Right forelimb (tissue), 1 donor: ENCODE data around the gene GPR31.

Experiments
- DNase-seq: peaks from one replicate; pipeline ENCODE4 v3.0.0-alpha.2; 2018

The GPR31 gene

DNA sequence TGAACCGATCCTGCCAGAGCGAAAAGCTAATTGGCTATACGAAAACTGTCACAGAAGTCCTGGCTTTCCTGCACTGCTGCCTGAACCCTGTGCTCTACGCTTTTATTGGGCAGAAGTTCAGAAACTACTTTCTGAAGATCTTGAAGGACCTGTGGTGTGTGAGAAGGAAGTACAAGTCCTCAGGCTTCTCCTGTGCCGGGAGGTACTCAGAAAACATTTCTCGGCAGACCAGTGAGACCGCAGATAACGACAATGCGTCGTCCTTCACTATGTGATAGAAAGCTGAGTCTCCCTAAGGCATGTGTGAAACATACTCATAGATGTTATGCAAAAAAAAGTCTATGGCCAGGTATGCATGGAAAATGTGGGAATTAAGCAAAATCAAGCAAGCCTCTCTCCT is 20.7 kb downstream of the GPR31 start:
- DNase-seq = no peak

DNA sequence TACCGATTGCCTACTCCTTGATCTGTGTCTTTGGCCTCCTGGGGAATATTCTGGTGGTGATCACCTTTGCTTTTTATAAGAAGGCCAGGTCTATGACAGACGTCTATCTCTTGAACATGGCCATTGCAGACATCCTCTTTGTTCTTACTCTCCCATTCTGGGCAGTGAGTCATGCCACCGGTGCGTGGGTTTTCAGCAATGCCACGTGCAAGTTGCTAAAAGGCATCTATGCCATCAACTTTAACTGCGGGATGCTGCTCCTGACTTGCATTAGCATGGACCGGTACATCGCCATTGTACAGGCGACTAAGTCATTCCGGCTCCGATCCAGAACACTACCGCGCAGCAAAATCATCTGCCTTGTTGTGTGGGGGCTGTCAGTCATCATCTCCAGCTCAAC is 21.4 kb downstream of the GPR31 start:
- no peak for DNase-seq

DNA sequence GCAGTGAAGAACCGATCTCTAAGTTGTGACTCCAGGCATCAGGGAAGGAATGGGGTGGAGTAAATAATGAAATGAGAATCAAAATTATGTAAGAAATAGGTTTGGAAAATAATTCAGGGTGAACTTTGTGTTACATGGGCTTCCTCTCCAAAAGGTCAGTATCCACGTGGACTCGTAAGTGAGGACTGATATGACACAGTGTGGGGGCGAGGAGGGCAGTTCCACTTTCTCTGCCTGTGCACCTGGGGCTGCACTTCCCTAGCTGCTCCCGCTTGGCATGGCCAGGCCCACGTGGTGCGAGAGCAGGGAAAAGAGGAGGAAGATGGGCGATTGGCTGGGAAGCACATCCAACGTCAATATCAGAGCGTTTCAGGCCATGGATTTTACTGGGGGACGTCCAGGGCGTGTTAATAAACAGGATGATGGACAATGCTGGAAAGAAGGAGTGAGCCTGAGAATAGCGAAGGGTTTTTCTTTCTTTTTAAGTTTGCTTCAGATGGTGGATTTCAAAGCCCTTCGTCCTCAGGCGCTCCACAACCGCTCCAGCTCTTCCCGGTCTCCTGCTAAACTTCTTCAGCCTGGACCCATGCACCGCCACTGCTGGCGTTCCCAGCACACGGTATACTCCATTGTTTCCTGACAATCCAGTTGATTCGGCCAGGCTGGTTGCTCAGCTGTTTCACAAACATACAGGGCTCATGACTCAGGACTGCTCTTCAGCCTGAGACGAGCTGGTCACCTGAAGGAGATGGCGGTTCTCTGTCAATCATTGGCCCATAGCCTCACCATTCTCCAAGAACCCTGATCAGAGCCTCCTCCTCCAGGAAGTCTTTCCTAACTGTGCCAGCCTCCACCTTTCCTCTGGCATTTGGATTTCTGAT is 23.1 kb downstream of the GPR31 start:
- DNase-seq = no peak

DNA sequence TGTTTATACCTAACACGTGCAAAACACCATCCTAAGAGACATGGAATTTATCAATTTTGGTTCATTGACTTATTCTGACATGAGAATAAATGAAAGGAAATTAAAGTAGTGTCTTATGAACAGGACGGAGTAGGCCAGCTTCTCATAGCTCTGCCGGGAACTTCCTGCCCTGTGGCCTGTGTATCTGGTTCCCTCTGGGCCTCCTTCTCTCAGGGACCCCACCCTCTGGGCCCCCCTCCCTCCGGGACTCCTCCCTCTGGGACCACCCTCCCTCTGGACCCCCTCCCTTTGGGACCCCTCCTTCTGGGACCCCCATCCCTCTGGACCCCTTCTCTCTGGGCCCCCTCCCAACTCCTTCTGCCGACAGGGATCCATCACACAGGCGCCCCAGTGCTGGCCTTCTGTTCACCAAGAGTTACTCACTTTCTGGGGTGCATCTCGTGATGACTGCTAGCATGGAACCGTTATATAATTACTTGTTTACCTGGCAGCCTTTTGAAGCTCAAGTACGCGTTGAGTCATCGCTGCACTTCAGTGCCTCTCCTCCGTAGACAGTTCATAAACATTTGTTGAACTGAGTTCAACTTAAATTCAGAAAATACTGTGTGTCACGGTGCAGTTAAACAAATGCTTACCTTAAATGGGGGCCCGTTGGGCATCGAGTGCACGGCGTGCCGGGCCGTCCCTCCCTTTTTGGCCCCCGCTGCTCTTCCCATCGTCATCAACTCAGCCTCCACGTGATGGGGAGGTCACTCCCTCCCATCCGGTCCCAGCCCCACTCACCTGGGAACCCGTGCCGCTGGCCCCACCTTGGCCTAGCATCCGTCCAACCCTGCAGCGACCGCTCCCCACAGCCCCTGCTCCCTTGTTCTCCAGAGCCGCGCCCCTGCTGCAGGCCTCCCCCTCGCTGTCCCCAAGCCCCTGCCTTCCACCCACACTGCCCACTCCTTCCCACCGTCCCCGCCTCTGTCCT is 26.8 kb downstream of the GPR31 start:
- DNase-seq = peak; percentile 9

DNA sequence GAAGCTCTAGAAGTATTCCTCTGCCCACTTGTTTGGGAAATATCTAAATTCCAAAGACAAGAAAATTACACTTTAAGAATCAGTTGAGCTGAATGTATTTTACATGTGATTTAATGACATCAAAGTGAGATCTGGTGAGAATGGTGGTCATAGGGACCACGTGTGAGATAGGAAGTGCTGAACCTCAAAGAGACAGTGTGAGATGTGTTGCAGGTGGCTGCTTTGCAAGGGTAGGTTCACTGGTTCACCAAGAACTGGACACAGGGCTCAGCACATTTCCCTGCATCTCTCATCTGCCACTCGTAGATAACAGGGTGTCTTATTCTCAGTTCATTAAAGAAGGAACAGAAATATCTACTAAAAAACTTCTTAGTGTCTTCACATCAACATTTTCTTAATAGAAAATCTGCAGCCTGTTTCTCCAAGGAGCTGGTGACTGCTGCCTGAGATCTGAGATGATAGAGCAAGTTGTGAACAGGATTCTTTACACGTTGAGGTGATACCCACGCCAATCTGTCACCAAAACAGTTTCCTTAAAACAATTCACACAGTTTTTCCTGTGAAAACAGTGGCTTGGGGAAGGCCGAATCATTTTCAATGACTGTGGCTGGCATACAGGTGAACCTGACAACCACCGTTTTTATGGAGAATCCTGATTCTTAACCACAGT is 27.6 kb downstream of the GPR31 start:
- DNase-seq = no peak

DNA sequence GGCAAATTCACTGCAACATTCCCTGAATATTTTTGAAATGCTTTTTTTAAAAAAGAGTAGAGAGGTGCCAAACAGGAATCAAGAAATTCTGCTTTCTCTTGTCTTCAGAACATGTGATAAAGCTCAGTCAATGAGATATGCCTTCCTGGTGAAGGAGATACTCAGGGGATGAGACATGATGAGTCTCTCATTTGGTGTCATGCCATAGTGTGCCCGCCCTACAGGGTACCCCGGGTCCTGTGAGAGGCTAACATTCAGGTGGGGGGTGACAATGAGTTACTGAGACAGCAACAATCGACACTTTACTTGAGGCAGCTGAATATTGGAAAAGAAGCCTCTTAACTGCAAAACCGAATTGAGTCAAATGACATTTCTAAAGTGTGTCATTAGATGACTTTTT is 28.2 kb downstream of the GPR31 start:
- DNase-seq = no peak

DNA sequence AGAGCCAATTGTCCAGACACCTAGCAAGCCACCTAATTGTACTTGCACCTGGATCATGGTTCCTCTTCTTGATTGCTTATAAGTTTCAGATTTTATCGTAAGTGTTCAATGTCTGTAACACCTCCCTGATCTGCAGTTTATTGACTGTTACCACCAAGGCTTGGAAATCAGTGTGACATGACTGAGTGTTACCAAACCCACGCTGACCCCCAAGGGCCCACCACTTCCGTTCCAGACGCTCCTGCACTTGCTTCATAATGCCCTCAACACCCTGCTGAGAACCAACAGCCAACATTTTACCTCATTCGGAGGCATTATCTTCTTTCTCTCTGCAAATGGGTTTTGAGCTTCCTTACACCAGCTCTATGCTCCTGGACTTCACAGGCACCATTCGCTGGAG is 28.6 kb downstream of the GPR31 start:
- DNase-seq = no peak

DNA sequence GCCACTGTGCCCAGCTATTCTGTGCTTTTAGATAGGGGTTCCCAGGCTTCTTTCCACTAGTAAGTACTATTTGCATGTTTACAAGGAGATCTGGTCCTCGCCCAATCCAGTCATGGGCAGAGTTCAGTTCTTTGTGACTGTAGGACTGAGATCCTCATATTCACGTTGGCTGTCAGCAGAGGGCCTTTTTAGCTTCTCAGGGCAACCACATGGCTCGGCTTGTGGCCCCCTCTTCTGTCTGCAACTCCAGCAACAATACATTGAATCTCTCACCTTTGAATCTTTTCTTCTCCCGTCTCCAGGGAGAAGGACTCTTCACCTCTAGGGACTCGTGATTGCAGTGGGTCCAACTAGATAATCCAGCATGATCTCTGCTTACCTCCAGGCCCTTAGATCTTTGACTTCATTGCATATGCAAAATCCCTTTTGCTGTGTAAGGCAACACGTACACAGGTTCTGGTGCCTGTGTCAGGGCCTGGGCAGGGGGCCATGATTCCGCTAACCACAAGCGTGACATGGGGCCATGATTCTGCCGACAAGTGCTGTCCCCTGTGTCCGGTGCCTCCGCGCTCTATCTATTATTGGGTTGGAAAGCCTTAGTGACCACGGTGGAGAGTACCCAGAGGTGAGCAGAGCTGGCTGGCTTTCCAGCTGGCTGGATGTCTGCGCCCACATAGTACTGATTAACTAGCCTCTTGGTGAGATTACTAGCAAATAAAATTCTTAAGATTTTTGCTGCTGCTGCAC is 29.8 kb downstream of the GPR31 start:
- DNase-seq = no peak

DNA sequence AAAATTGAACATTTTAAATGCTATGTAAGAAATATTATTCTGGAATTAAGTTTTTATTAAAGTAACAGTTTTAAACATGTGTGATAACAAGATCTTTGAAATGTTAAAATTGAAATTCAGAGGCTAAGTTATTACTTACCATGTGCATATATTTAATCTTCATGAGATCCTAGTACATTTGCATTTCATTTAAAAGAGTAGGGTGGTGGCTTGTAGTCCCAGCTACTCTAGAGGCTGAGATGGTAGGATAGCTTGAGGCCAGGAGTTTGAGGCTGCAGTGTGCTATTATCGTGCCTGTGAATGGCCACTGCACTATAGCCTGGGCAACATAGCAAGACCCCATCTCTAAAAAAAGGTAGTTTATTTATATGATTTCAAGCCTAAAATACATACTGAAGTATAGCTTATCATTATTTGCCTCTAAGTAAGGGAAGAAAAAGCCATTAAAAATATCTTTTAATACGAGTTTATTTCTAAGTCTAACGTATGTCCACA is 31.9 kb downstream of the GPR31 start:
- no peak for DNase-seq

DNA sequence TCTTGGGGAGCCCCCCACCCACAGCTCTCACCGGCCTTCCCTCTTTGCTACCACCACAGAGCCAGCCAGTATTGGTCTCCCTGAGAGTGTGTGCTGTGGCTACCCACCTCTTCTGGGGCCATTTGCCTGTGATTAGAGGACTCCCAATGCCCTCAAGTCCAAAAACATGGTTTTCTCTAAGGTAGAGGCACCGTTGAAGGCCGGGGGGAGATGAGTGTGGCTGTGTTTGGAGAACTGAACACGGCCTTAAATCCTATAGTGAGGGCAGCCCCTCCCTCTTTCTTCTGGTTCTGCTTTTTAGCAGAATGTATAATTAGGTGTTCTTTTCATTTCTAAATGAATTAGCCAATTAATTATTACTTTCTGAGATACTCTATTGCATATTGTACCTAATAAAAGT is 32.4 kb downstream of the GPR31 start:
- DNase-seq = no peak

DNA sequence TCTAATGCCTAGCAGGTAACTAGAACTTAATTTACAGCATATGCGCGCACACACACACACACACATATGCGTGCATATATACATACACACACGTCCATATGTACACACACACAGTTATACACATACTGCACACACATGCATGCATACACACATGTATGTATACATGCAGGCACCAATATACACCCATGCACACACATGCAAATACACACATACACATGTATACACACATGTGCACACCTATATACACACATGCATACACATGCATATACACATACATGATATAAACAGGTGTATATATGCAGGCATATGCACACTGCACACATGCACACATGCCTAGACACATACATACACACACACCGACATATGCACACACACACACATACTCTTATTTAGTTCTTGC is 33.0 kb downstream of the GPR31 start:
- no peak for DNase-seq

DNA sequence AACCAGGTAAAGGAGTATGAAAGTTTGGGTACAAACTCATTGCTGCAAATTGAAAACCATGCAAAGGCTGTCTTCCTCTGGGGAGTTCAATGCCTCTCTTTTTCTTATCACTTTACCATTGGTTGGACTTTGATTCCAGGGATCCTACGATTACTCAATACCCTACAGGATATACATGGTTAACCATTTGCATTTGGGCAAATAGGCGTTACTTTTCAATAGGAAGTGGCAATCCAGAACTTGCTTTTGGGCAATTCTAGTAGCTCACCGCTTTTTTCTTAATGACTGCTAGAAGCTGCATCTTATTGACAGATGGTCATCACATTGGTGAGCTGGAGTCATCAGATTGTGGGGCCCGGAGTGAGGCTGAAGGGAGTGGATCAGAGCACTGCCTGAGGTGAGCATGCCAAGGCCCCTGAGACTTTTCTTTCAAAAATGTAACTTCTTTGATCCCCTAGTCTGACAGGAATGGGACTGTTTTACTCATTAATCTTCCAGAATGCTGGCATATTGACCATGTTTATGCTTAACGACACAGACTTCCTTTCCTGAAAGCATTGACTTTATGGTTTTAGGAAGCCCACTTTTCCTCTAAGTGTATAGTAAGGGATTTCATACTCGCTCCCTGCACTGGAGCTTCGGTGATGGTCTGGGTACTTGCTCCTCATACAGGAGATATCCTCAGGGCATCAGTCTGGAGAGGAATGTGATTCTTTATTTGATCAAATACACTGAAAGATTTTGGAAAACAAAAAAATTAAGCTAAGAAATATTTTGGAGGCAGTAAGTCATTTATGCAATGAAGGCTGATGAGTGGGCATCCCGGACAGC is 34.7 kb downstream of the GPR31 start, which contains the start of gene CCR6:
Gene CCR6 (plus strand): TSS at position 270 of the 831 bp plus-strand sequence. CDS start 13,039 bp downstream, outside the sequence.
- peak; percentile 34 for DNase-seq

DNA sequence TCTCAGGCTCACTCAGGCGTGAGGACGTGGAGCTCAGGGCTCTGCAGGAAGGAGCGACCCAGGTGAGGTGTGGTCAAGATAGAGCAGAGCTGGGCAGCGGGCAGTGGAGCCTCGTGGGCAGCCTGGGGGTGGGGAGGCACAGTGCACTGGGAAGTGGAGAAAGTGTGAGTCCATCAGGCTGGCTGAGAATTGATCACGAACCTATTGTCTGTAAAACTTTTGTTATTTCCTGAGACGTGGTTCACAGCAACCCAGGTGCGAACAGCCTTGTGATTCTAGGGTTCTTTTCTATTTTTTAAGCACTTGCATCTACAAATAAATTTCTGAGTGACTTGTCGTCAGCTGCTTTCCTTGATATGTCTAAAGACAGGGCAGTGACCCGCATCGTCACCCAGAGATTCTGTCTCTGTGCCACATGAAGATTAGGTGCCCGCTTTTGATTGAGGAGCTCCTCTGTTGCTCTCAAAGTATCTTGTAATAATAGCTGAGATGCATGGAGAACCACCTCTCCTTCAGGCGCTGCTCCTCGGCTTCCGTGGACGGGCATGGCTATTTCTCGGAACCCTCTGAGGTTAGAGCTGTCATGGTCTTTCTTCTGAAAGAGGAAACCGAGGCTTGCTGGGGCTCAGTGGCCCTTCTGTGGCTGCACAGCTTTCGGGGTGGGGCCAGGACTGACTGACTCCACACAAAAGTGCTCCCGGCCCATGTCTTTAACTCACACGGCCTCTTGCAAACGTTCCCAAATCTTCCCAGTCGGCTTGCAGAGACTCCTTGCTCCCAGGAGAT is 35.5 kb downstream of the GPR31 start:
- DNase-seq = peak; percentile 18

DNA sequence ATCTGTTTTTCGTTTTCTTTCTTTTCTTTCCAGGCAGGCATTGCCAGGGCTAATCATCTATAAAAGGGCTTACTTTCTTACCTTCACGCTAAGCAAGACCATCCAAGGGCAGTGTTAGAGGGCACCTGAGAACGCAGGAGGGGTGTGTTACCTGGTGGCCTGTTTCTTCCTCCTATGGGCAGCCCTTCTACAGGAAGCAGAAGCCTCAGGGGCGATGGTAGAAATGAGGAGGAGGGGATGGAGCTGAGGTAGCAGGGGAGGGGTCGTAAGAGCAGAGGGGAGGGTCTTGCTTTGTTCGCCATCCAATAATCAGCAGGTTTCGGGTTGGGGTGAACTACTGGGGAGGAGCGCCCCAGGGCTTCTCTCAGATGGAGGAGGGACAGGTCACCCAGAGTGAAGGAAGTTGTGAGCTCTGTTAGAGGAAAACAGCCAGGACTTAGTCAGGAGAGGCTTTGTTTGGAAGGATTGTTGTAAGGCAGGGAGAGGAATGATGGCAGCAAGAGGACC is 36.4 kb downstream of the GPR31 start:
- DNase-seq = no peak

DNA sequence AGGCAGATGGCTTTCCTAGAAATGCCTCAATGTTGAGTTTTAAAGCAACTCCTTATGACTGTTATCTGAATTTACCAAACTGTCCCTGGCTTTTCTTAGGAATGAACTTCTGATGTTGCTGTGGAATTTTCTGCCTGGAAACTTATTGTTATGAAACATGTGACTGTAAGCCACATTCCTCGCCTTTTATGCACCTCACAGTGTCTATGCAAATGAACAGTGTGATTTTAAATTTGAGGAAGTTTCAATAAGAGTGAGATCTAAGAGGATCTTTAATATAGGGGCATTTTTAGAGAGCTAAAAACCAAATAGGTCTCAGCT is 37.2 kb downstream of the GPR31 start:
- DNase-seq = no peak

DNA sequence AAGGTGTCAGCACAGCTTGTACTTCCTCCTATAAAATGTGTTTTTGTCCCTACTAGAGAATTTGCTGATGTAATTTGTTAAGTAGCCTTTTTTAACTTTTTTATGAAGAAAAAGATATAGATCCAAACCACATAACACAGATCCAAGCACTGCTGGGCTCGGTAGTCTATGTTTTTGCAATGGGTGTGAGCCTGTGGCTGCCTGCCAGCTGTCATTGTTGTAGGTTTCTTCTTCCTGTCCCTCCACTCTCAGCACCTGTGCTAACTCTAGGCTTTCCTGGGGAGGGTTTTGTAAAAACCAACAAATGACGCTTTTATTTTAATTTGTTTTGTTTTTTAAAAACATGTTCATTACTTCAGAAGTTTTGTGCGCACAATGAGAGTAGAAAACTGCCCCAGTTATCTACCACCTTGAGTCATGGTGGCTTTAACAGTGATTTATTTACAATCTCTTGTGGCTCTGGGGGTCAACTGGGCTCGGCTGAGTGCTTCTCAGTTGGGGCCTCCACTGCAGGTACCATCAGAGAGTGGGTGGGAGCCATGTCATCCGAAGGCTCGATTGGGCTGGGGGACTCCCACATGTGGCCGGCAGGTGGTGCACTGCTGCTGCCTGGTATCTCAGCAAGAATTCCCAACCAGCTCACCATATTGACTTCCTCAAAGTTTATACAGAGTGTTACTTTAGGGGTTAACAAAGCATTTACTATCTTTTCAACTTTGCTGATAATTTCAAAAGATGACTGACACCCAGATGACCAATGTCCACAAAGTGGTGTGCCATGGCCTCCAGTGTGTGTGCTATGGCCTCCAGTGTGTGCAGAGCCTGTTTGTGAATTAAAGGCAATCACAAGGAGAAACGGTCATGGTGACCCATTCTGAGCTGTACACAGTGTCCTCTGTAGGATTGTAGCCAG is 37.9 kb downstream of the GPR31 start:
- no peak for DNase-seq

DNA sequence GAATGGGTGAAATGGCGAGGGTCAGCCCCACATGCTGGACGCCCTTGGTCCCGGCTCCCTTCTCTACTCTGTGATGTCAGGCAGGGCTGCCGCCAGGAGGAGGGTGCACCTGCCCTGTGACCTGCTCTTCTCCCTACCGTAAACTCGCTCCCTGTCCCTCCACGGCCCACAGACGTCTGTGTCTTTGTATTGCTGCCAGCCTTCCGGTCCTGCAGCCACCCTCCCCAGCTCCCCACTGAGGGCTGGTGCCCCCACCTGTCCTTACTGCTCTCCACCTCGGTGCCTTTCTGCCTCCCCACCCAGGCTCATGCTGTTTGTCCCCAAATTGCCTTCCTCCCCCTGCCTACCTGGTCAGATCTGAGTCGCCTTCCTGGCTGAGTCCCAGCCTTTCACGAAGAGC is 38.9 kb downstream of the GPR31 start:
- DNase-seq = no peak

DNA sequence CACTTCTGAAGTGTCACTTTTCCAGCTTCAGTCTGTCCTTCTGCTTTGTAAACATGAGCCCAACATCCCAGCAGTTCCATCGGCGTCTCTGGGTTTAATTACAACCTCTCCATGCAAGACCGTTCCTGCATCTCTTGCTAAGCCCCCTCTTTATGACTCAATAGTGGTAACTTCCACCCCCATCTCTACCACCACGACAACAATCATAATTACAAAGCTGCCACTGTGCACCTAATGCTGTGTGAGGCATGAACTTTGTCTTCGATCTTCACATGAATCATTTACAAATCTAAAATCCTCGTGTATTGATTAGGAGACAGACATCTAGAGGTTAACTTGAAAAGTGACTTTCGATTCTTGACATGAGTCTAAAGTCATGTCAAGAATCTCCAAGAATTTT is 39.8 kb downstream of the GPR31 start:
- no peak for DNase-seq

DNA sequence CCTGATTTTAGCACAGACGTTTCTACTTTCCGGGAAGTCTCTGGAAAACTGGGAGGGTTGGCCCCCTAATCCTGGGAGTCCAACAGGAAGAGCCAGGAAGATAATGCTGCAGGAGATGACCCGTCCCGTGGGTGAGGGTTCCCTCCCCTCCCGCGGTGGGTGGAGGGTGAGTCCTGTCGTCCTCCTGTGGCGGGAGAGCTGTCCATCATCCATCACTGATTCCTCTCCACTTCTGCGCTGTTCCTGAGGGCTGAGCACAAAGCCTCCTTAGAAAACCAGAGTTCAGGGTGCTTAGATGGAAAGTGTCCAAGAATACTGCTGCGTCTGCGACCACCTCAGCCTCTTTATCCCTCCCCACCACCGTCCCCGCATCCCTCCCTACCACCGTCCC is 40.9 kb downstream of the GPR31 start:
- peak; percentile 37 for DNase-seq
